Lower leg skin (tissue), 3 donors: ENCODE results near the gene CNMD.
"Not testable (repeated sequence)": the region's sequence is repeated elsewhere in the genome, so short reads cannot be mapped to it uniquely, and the experiment has no call there.

Experiments used
- CTCF ChIP-seq, 3 donors: fragments of 450-650 bp; IDR thresholded peaks; one replicate each; pipeline ENCODE4 v1.5.1; 2016; ENCODE audit warnings: antibody characterized with exemption in 3 of 3, mild to moderate bottlenecking in 3 of 3, moderate library complexity in 2 of 3
- POLR2A ChIP-seq, 2 donors: fragments of 450-650 bp; IDR thresholded peaks; one replicate each; pipeline ENCODE4 v1.6.1; 2016 to 2017; ENCODE audit warnings: antibody characterized with exemption in 2 of 2, mild to moderate bottlenecking in 1 of 2, moderate library complexity in 1 of 2

GRCh38 chr13:52708266-52708665 lies 31.4 kb downstream of the CNMD start:
- not testable (repeated sequence) for TF ChIP-seq POLR2A, CTCF (IDR thresholded peaks at IDR 0.05)
